Measurements from ENCODE around the gene SOCS7. TPM values are rescaled to one million over a fixed set of nuclear protein-coding genes. Genes with fewer than 3 reads are reported as not detected.

Gene SOCS7
- polyA plus RNA-seq, 4 donors = 1.6 to 14.0 (median 7.6) TPM

DNA sequence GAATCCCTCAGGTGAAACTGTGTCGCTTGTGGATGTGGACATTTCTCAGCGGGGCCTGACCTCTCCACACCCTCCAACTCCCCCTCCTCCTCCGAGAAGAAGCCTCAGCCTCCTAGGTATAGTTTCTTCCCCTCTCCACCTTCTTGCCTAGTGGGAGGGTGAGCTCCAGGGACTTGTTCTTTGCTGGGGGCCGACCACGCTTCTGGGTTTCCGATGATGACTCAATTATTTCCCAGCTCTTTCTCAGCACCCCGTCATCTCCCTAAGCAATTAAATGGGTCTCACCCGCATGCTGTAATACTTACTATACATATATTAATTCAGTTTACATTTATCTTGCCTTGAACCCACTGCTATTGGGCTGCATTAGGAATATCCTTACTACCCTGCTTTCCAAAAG lies 13.1 kb downstream of the SOCS7 start:
- Histone ChIP-seq H3K36me3 (ENCODE audit: control insufficient read depth in 3 of 3, insufficient read depth in 2 of 3, low read depth in 1 of 3, low read length in 3 of 3) (peaks cover 3 to 38% (median 18%) of the 10 kb centered on the region in 3 donors), H3K27ac (ENCODE audit: low read depth in 1 of 3, low read length in 2 of 3) (no peak overlapping the region), H3K27me3 (ENCODE audit: control insufficient read depth in 3 of 3, insufficient read depth in 3 of 3, low read length in 3 of 3) (no peaks in the 10 kb centered on the region), H3K9me3 (ENCODE audit: control insufficient read depth in 2 of 2, insufficient read depth in 1 of 2, low read depth in 1 of 2, low read length in 1 of 2) (no peaks in the 10 kb centered on the region), H3K4me3 (ENCODE audit: low read depth in 1 of 3, low read length in 3 of 3) (no peak overlapping the region), H3K4me1 (ENCODE audit: control insufficient read depth in 3 of 3, insufficient read depth in 2 of 3, low read depth in 1 of 3, low read length in 2 of 3) (no peaks in the 10 kb centered on the region)
- DNase-seq (no peak), FAIRE-seq (no peak)
- WGBS, 3 donors = 93 to 95% (median 95%) methylated on average over 8 of the region's 8 CpGs

DNA sequence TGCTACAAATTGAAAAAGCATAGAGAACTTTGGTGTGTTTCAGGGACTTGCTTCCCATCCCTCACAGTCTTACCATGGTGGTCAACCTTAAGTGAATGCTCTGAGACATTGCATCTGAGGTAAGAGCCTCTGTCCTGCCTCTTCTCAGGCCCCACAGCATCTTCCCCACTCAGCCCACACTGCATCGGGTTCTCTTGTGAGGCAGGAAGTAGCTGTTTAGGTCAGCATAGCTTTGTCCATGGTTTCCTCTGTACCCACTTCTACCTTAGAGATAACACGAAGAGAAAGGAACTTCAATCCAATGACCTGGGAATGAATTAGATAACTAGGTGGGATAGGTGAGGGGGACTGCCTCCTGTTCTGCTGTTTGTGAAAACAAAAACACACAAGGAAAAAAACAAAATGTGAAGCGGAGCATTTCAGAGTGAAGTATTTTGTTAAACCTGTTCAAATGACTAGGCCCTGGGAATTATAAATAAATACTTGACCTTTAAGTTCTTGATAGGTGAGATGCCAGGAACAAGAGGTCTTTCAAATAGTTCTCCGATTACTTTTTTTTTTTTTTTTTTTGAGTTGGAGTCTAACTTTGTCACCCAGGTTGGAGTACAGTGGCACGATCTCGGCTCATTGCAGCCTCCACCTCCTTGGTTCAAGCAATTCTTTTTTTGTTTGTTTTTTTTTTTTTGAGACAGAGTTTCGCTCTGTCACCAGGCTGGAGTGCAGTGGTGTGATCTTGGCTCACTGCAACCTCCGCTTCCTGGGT lies 17.7 kb downstream of the SOCS7 start:
- Histone ChIP-seq H3K9me3 (ENCODE audit: control insufficient read depth in 2 of 2, insufficient read depth in 1 of 2, low read depth in 1 of 2, low read length in 1 of 2) (no peaks in the 10 kb centered on the region), H3K36me3 (ENCODE audit: control insufficient read depth in 3 of 3, insufficient read depth in 2 of 3, low read depth in 1 of 3, low read length in 3 of 3) (peaks cover 0 to 55% (median 18%) of the 10 kb centered on the region in 3 donors), H3K27me3 (ENCODE audit: control insufficient read depth in 3 of 3, insufficient read depth in 3 of 3, low read length in 3 of 3) (no peaks in the 10 kb centered on the region), H3K4me3 (ENCODE audit: low read depth in 1 of 3, low read length in 3 of 3) (no peak overlapping the region), H3K27ac (ENCODE audit: low read depth in 1 of 3, low read length in 2 of 3) (no peak overlapping the region), H3K4me1 (ENCODE audit: control insufficient read depth in 3 of 3, insufficient read depth in 2 of 3, low read depth in 1 of 3, low read length in 2 of 3) (no peaks in the 10 kb centered on the region)
- no peak for FAIRE-seq
- DNase-seq = no peak
- WGBS, 3 donors = 85 to 90% (median 89%) methylated on average over 8 of the region's 8 CpGs

- peaks cover 5 to 45% (median 15%) of the 10 kb centered on the region in 3 donors for H3K36me3 ChIP-seq (ENCODE audit: control insufficient read depth in 3 of 3, insufficient read depth in 2 of 3, low read depth in 1 of 3, low read length in 3 of 3)
- H3K27ac ChIP-seq (ENCODE audit: low read depth in 1 of 3, low read length in 2 of 3) = no peak overlapping the region
- FAIRE-seq (no peak), DNase-seq (no peak)
- H3K9me3 ChIP-seq (ENCODE audit: control insufficient read depth in 2 of 2, insufficient read depth in 1 of 2, low read depth in 1 of 2, low read length in 1 of 2) = no peaks in the 10 kb centered on the region
- H3K4me1 ChIP-seq (ENCODE audit: control insufficient read depth in 3 of 3, insufficient read depth in 2 of 3, low read depth in 1 of 3, low read length in 2 of 3) = no peaks in the 10 kb centered on the region
- no peaks in the 10 kb centered on the region for H3K27me3 ChIP-seq (ENCODE audit: control insufficient read depth in 3 of 3, insufficient read depth in 3 of 3, low read length in 3 of 3)
- H3K4me3 ChIP-seq (ENCODE audit: low read depth in 1 of 3, low read length in 3 of 3) = no peak overlapping the region
- WGBS, 3 donors = 74 to 94% (median 84%) methylated on average over 1 of the region's 1 CpG
Measured at GRCh38 chr17:38379448-38379847, 27.8 kb downstream of the SOCS7 start.

DNA sequence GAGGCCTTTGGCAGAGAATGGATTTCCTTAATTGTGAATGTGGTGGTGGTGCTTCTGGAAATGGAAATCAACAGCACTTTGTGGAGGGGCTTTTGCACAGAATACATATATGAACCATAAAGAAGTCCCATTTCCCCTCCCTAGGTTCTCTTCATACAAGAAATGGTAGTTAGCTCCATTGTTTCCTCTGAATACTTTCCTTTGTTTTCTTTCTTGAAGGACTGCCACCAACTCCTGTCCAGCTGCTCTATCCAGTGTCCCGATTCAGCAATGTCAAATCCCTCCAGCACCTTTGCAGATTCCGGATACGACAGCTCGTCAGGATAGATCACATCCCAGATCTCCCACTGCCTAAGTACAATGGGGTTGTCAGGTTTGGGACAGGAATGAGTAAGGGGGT lies 43.4 kb downstream of the SOCS7 start:
- Histone ChIP-seq H3K27ac (ENCODE audit: low read depth in 1 of 3, low read length in 2 of 3) (no peak overlapping the region), H3K9me3 (ENCODE audit: control insufficient read depth in 2 of 2, insufficient read depth in 1 of 2, low read depth in 1 of 2, low read length in 1 of 2) (no peaks in the 10 kb centered on the region), H3K4me1 (ENCODE audit: control insufficient read depth in 3 of 3, insufficient read depth in 2 of 3, low read depth in 1 of 3, low read length in 2 of 3) (no peaks in the 10 kb centered on the region), H3K36me3 (ENCODE audit: control insufficient read depth in 3 of 3, insufficient read depth in 2 of 3, low read depth in 1 of 3, low read length in 3 of 3) (peaks cover 9 to 52% (median 25%) of the 10 kb centered on the region in 3 donors), H3K4me3 (ENCODE audit: low read depth in 1 of 3, low read length in 3 of 3) (no peak overlapping the region), H3K27me3 (ENCODE audit: control insufficient read depth in 3 of 3, insufficient read depth in 3 of 3, low read length in 3 of 3) (no peaks in the 10 kb centered on the region)
- no peak for DNase-seq
- FAIRE-seq = no peak
- WGBS, 3 donors = 92 to 97% (median 94%) methylated on average over 4 of the region's 4 CpGs

GRCh38 chr17:38397227-38397626 lies 45.6 kb downstream of the SOCS7 start:
- Histone ChIP-seq H3K27ac (ENCODE audit: low read depth in 1 of 3, low read length in 2 of 3) (no peak overlapping the region), H3K4me3 (ENCODE audit: low read depth in 1 of 3, low read length in 3 of 3) (no peak overlapping the region), H3K9me3 (ENCODE audit: control insufficient read depth in 2 of 2, insufficient read depth in 1 of 2, low read depth in 1 of 2, low read length in 1 of 2) (no peaks in the 10 kb centered on the region), H3K36me3 (ENCODE audit: control insufficient read depth in 3 of 3, insufficient read depth in 2 of 3, low read depth in 1 of 3, low read length in 3 of 3) (peaks cover 9 to 63% (median 28%) of the 10 kb centered on the region in 3 donors), H3K4me1 (ENCODE audit: control insufficient read depth in 3 of 3, insufficient read depth in 2 of 3, low read depth in 1 of 3, low read length in 2 of 3) (no peaks in the 10 kb centered on the region), H3K27me3 (ENCODE audit: control insufficient read depth in 3 of 3, insufficient read depth in 3 of 3, low read length in 3 of 3) (no peaks in the 10 kb centered on the region)
- no peak for DNase-seq
- WGBS, 3 donors = 85 to 98% (median 95%) methylated on average over 2 of the region's 2 CpGs
- no peak for FAIRE-seq

- Histone ChIP-seq H3K4me1 (ENCODE audit: control insufficient read depth in 3 of 3, insufficient read depth in 2 of 3, low read depth in 1 of 3, low read length in 2 of 3) (no peaks in the 10 kb centered on the region), H3K27me3 (ENCODE audit: control insufficient read depth in 3 of 3, insufficient read depth in 3 of 3, low read length in 3 of 3) (no peaks in the 10 kb centered on the region), H3K27ac (ENCODE audit: low read depth in 1 of 3, low read length in 2 of 3) (no peak overlapping the region), H3K36me3 (ENCODE audit: control insufficient read depth in 3 of 3, insufficient read depth in 2 of 3, low read depth in 1 of 3, low read length in 3 of 3) (peaks cover 2 to 55% (median 30%) of the 10 kb centered on the region in 3 donors), H3K4me3 (ENCODE audit: low read depth in 1 of 3, low read length in 3 of 3) (no peak overlapping the region), H3K9me3 (ENCODE audit: control insufficient read depth in 2 of 2, insufficient read depth in 1 of 2, low read depth in 1 of 2, low read length in 1 of 2) (no peaks in the 10 kb centered on the region)
- no peak for DNase-seq
- FAIRE-seq = no peak
- WGBS, 3 donors = 85 to 95% (median 92%) methylated on average over 6 of the region's 6 CpGs
Measured at GRCh38 chr17:38400286-38400685, 48.6 kb downstream of the SOCS7 start.

DNA sequence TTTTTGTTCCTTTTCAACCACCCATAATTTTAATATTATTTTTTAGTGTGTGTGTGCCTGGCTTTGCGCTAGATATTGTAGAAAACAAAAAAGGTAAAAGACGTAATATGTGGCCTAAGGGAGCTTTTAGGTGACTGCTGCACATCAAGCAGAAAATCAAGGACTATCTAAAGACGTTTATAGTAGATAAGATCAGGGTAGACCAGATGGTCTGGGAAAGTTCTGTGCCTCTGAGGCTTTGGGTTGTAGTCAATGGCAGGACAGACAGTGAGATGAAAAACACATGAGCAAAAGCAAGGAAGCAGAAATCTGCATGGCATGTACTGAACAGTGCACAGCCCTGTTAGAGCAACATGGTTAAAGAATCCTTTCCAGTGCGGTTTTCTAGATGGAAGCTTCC lies 49.8 kb downstream of the SOCS7 start:
- Histone ChIP-seq H3K4me3 (ENCODE audit: low read depth in 1 of 3, low read length in 3 of 3) (no peak overlapping the region), H3K27me3 (ENCODE audit: control insufficient read depth in 3 of 3, insufficient read depth in 3 of 3, low read length in 3 of 3) (no peaks in the 10 kb centered on the region), H3K4me1 (ENCODE audit: control insufficient read depth in 3 of 3, insufficient read depth in 2 of 3, low read depth in 1 of 3, low read length in 2 of 3) (no peaks in the 10 kb centered on the region), H3K27ac (ENCODE audit: low read depth in 1 of 3, low read length in 2 of 3) (no peak overlapping the region), H3K9me3 (ENCODE audit: control insufficient read depth in 2 of 2, insufficient read depth in 1 of 2, low read depth in 1 of 2, low read length in 1 of 2) (no peaks in the 10 kb centered on the region), H3K36me3 (ENCODE audit: control insufficient read depth in 3 of 3, insufficient read depth in 2 of 3, low read depth in 1 of 3, low read length in 3 of 3) (peaks cover 2 to 51% (median 27%) of the 10 kb centered on the region in 3 donors)
- 82 to 85% (median 82%) methylated on average over 4 of the region's 4 CpGs for WGBS, 3 donors
- DNase-seq (no peak), FAIRE-seq (no peak)

- no peak for FAIRE-seq
- 84 to 87% (median 86%) methylated on average over 5 of the region's 5 CpGs for WGBS, 3 donors
- H3K9me3 ChIP-seq (ENCODE audit: control insufficient read depth in 2 of 2, insufficient read depth in 1 of 2, low read depth in 1 of 2, low read length in 1 of 2) = no peaks in the 10 kb centered on the region
- H3K27ac ChIP-seq (ENCODE audit: low read depth in 1 of 3, low read length in 2 of 3) = no peak overlapping the region
- H3K36me3 ChIP-seq (ENCODE audit: control insufficient read depth in 3 of 3, insufficient read depth in 2 of 3, low read depth in 1 of 3, low read length in 3 of 3) = peaks cover 0 to 47% (median 19%) of the 10 kb centered on the region in 3 donors
- no peaks in the 10 kb centered on the region for H3K4me1 ChIP-seq (ENCODE audit: control insufficient read depth in 3 of 3, insufficient read depth in 2 of 3, low read depth in 1 of 3, low read length in 2 of 3)
- H3K4me3 ChIP-seq (ENCODE audit: low read depth in 1 of 3, low read length in 3 of 3) = no peak overlapping the region
- H3K27me3 ChIP-seq (ENCODE audit: control insufficient read depth in 3 of 3, insufficient read depth in 3 of 3, low read length in 3 of 3) = no peaks in the 10 kb centered on the region
- no peak for DNase-seq
Measured at GRCh38 chr17:38402897-38403296, 51.3 kb downstream of the SOCS7 start.

- no peaks in the 10 kb centered on the region for H3K4me1 ChIP-seq (ENCODE audit: control insufficient read depth in 3 of 3, insufficient read depth in 2 of 3, low read depth in 1 of 3, low read length in 2 of 3)
- WGBS, 3 donors = 52 to 66% (median 53%) methylated on average over 4 of the region's 4 CpGs
- no peak overlapping the region for H3K4me3 ChIP-seq (ENCODE audit: low read depth in 1 of 3, low read length in 3 of 3)
- H3K27me3 ChIP-seq (ENCODE audit: control insufficient read depth in 3 of 3, insufficient read depth in 3 of 3, low read length in 3 of 3) = no peaks in the 10 kb centered on the region
- H3K27ac ChIP-seq (ENCODE audit: low read depth in 1 of 3, low read length in 2 of 3) = no peak overlapping the region
- H3K36me3 ChIP-seq (ENCODE audit: control insufficient read depth in 3 of 3, insufficient read depth in 2 of 3, low read depth in 1 of 3, low read length in 3 of 3) = peaks cover 0 to 44% (median 18%) of the 10 kb centered on the region in 3 donors
- no peak for FAIRE-seq
- no peak for DNase-seq
- H3K9me3 ChIP-seq (ENCODE audit: control insufficient read depth in 2 of 2, insufficient read depth in 1 of 2, low read depth in 1 of 2, low read length in 1 of 2) = no peaks in the 10 kb centered on the region
Measured at GRCh38 chr17:38403491-38403890, 51.8 kb downstream of the SOCS7 start.

Data from small intestine (tissue), 7 donors.